Muscle layer of colon (tissue), 2 donors: Measurements from ENCODE around the gene KRTAP26-1.

ENCODE experiments used
- H3K27ac ChIP-seq: one replicate; pipeline ENCODE4 v1.7.0; 2013; ENCODE audit warnings: low read depth, mild to moderate bottlenecking, low read length, moderate library complexity
- H3K27me3 ChIP-seq, 2 donors: one replicate each; pipeline ENCODE4 v1.7.0; 2013; ENCODE audit warnings: low read length in 2 of 2, mild to moderate bottlenecking in 2 of 2; ENCODE audit not compliant: insufficient read depth in 2 of 2, control insufficient read depth in 1 of 2
- H3K36me3 ChIP-seq: one replicate; pipeline ENCODE4 v1.7.0; 2013; ENCODE audit warnings: mild to moderate bottlenecking, low read length; ENCODE audit not compliant: insufficient read depth
- H3K4me1 ChIP-seq: one replicate; pipeline ENCODE4 v1.7.0; 2013; ENCODE audit warnings: mild to moderate bottlenecking, low read length; ENCODE audit not compliant: insufficient read depth
- H3K4me3 ChIP-seq, 2 donors: one replicate each; pipeline ENCODE4 v1.7.0; 2013; ENCODE audit warnings: low read length in 2 of 2, low read depth in 1 of 2, mild to moderate bottlenecking in 1 of 2, moderate library complexity in 1 of 2
- H3K9ac ChIP-seq: one replicate; pipeline ENCODE4 v1.7.0; 2013; ENCODE audit warnings: low read length
- H3K9me3 ChIP-seq: one replicate; pipeline ENCODE4 v1.7.0; 2013; ENCODE audit warnings: mild to moderate bottlenecking, low read length
- donor health status: abdominal sarcoma.
- donor health status: Adenocarcinoma of cecum.

Gene KRTAP26-1

GRCh38 chr21:30269803-30270530 lies 50.1 kb downstream of the KRTAP26-1 start:
- Histone ChIP-seq H3K9me3 (no peaks in the 10 kb centered on the region), H3K27me3 (no peaks in the 10 kb centered on the region), H3K36me3 (no peaks in the 10 kb centered on the region), H3K4me3 (no peak overlapping the region), H3K9ac (no peak overlapping the region), H3K27ac (no peak overlapping the region), H3K4me1 (no peaks in the 10 kb centered on the region)
